Measurements from ENCODE around the gene JAGN1. TPM values are rescaled to one million over a fixed set of nuclear protein-coding genes. Genes with fewer than 3 reads are reported as not detected.

The JAGN1 gene
- total RNA-seq = 32.4 and 33.8 TPM in 2 replicates

GRCh38 chr3:9890249-9891071 is at the start of gene JAGN1:
JAGN1 (plus strand) TSS chr3:9890610; CDS start chr3:9890723, 113 bp downstream.

GRCh38 chr3:9843715-9844438 is 46.5 kb upstream of the JAGN1 start, which contains the start of gene RPUSD3:
RPUSD3 (minus strand) TSS chr3:9844008; CDS start chr3:9843990, 18 bp downstream.

GRCh38 chr3:9879830-9880549 is 10.4 kb upstream of the JAGN1 start, which contains the start of gene CIDEC:
CIDEC (minus strand) TSS chr3:9880253; CDS start chr3:9878486, 1,767 bp downstream.

GRCh38 chr3:9902372-9903237 is 12.2 kb downstream of the JAGN1 start, which contains the start of gene IL17RE:
IL17RE (plus strand) TSS chr3:9902848; CDS start chr3:9902933, 85 bp downstream.

GRCh38 chr3:9916734-9917680 is 26.6 kb downstream of the JAGN1 start, which contains the start of gene IL17RC:
IL17RC (plus strand) TSS chr3:9917098; CDS start chr3:9917316, 218 bp downstream.

GRCh38 chr3:9933561-9934234 is 43.3 kb downstream of the JAGN1 start, which contains the start of gene CRELD1:
CRELD1 (plus strand) TSS chr3:9933834; CDS start chr3:9934439, 605 bp downstream.

Other genes with a start within 250 kb of the JAGN1 start
- 25.9 and 41.2 TPM in 2 replicates for gene MTMR14, start 241.1 kb upstream of the JAGN1 start, total RNA-seq
- not detected in 2 replicates for gene CPNE9, start 186.8 kb upstream of the JAGN1 start, total RNA-seq
- 15.0 and 16.1 TPM in 2 replicates for gene BRPF1, start 158.9 kb upstream of the JAGN1 start, total RNA-seq
- 26.5 and 28.7 TPM in 2 replicates for gene OGG1, start 140.7 kb upstream of the JAGN1 start, total RNA-seq
- gene CAMK1, start 120.7 kb upstream of the JAGN1 start, total RNA-seq = 24.8 and 27.4 TPM in 2 replicates
- 75.3 and 108 TPM in 2 replicates for gene TADA3, start 98.1 kb upstream of the JAGN1 start, total RNA-seq
- 175 and 268 TPM in 2 replicates for gene ARPC4, start 97.5 kb upstream of the JAGN1 start, total RNA-seq
- gene TTLL3, start 80.3 kb upstream of the JAGN1 start, total RNA-seq = 3.7 and 27.9 TPM in 2 replicates
- 49.3 and 59.6 TPM in 2 replicates for gene RPUSD3, start 46.6 kb upstream of the JAGN1 start, total RNA-seq
- gene CIDEC, start 10.4 kb upstream of the JAGN1 start, total RNA-seq = 0.13 TPM in 1 of 2 replicates, not detected in the other
- gene IL17RE, start 12.2 kb downstream of the JAGN1 start, total RNA-seq = 1.1 and 4.6 TPM in 2 replicates
- gene IL17RC, start 26.5 kb downstream of the JAGN1 start, total RNA-seq = 34.7 and 59.3 TPM in 2 replicates
- gene CRELD1, start 43.2 kb downstream of the JAGN1 start, total RNA-seq = 21.0 and 37.3 TPM in 2 replicates
- 0.98 and 6.0 TPM in 2 replicates for gene PRRT3, start 61.8 kb downstream of the JAGN1 start, total RNA-seq
- 24.0 and 28.5 TPM in 2 replicates for gene EMC3, start 96.2 kb downstream of the JAGN1 start, total RNA-seq
- 8.9 and 33.1 TPM in 2 replicates for gene FANCD2, start 135.8 kb downstream of the JAGN1 start, total RNA-seq
- gene FANCD2OS, start 217.6 kb downstream of the JAGN1 start, total RNA-seq = not detected in 2 replicates
- gene BRK1, start 225.1 kb downstream of the JAGN1 start, total RNA-seq = 113 and 149 TPM in 2 replicates